ENCODE measurements around the gene COLEC12.
"Not testable (repeated sequence)": the region's sequence is repeated elsewhere in the genome, so short reads cannot be mapped to it uniquely, and the experiment has no call there.

Gene COLEC12

GRCh38 chr18:313931-314330 is 186.6 kb downstream of the COLEC12 start:
- DNase-seq = no peak

- DNase-seq = no peak
Measured at GRCh38 chr18:312415-312814, 188.1 kb downstream of the COLEC12 start.

DNA sequence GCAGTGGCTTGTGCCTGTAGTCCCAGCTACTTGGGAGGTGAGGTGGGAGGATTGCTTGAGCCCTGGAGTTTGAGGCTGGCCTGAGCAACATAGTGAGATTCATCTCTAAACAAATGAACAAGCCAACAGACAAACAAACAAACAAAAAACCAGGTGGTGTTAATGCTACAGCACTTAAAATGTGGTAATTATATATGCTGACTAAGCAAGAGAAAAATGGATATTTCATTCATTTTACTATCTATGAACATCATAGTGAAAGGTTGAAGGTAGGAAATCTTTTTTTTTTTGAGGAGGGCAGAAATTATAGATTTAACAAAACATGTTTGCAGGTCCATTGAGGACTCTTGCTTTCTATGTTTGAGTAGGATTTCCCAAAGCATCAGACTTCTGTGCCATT is 190.5 kb downstream of the COLEC12 start:
- DNase-seq = no peak

GRCh38 chr18:308086-308485 is 192.4 kb downstream of the COLEC12 start:
- not testable (repeated sequence) for DNase-seq

DNA sequence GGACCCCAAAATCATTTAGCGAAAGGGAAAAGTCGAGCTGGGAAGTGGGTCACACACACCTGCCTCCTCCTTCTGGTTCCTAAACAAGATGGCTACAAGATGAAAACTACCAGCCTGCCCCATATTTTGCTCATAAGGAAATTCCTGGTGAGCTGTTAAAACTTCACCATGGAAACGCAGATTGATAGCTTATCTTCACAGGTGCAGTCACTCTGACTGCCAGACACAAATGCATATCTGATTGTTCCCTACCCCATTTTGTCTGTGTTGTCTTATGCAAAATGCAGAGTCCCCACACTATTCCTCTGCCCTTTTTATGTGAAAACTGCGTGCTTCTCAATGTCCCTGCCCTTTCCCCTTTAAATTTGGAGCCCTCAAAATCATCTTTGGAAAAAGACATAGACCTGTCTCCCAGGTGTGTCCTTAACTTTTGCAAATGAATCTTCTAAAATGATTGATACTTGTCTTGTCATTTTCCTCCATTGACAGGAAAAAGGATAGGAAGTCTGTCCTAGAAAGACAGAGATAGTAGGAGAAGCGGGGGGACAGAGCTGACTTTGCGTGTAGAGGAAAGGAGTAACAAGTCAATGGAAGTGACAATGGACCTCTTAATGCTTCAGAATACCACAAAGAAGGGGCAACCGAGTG is 193.8 kb downstream of the COLEC12 start:
- no peak for DNase-seq

GRCh38 chr18:305003-305501 is 195.4 kb downstream of the COLEC12 start:
- DNase-seq = no peak

GRCh38 chr18:303607-304006 is 196.9 kb downstream of the COLEC12 start:
- no peak for DNase-seq

DNA sequence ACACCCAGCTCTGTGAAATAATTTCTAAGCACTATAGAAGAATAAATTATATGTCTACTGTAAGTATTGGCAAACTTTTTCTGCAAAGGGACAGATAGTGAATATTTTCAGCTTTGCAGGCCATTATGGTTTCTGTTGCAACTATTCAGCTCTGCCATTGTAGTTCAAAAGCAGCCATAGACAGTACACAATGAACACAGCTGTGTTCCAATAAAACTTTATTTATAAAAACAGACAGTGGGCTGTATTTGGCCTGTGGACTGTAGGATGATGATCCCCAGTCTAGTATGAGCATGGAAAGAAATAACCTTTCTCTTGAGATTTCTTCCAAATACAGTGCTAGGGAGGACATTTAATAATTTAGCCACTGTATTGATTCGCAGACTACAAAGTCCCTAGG is 197.5 kb downstream of the COLEC12 start:
- no peak for DNase-seq

DNA sequence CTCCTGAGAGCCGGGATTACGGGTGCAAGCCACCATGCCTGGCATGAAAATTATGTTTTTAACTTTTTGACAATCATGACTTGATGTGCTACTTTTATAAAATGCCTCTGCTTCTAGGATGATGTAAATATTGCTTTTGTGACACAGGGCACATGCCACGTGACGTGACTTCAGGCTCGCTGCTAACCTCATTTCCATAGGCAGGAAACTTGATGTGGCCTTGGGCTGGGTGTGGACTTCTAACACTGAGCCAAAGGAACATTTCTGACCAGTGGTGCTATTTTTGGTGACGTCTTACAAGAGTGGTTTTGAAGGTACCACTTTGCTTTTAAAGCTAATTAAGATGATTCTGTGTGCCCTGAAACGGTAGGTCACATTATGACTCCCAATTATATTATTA is 198.4 kb downstream of the COLEC12 start:
- no peak for DNase-seq

DNA sequence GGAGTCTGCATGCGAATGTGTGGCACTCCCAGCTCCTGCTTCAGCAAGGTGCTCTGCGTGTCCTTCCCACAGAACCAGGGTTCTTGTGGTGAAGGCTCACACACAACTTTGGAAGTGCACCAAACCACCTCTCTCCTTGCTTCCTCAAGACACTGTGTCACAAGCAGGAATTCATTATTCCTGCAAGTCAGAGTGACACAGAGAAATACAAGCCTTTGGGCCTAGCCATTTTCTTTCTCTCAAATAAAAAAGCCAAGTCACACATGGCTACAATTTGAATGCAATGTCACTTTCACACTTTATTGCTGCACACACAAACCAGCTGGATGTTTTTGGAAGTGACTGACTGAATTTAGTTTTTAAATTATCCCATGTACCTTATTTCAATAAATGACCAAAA is 202.6 kb downstream of the COLEC12 start:
- no peak for DNase-seq

DNA sequence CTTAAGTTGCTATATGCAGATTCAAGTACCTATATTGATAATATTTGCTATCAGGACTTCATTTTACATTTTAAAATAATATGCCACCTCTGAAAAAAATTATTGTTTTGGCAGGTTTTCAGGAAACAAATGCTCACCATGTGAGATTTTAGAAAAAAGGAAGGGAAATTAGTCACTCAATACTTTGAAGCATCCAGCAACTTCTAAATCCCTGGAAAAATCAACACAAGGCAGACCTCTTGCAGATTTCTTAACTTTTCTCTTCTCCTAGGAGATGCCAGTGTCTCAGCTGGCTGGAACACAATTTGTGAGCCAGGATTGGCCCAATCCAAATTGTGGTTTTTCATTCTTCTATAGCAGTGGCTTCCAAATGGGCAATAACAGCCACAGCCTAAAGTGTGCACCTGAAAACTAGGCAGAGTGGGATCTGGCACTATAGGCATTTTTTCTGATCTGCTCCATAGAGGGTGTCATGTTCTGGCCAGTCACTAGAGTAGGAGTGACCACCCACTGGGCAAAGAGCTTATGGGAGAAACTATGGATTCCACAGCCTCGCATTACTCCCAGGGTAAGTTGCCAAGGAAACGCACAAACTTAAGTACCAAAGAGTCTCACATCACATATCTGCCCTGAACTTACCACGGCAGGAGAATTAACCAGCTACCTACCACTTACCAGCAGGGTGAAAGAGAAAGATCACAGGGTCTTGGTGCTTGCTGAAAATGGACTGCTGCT is 204.6 kb downstream of the COLEC12 start:
- DNase-seq = no peak

GRCh38 chr18:294566-294965 is 205.9 kb downstream of the COLEC12 start:
- DNase-seq = no peak

- DNase-seq = no peak
Measured at GRCh38 chr18:293536-293935, 207.0 kb downstream of the COLEC12 start.

DNA sequence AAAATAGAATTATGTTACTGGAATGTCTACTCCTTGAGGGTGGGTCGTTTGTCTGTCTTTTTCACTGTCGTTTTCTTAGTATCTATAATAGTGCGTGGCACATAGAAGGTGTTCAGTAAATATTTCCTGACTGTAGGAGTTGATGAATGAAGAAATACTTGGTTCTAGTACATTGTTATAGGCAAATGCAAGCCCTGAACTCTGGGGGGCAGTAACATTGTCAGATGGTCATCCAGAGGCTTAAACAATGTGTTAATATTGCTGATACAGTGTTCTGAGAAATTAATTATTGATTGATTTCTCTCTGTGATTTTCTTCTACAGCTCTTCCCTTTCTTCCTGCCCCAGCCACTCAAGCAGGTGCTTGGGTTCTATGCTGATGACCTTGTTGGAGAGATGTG is 208.2 kb downstream of the COLEC12 start:
- no peak for DNase-seq

GRCh38 chr18:289970-290369 is 210.5 kb downstream of the COLEC12 start:
- DNase-seq = not testable (repeated sequence)

GRCh38 chr18:289026-289425 is 211.5 kb downstream of the COLEC12 start:
- no peak for DNase-seq

GRCh38 chr18:286515-287310 is 213.8 kb downstream of the COLEC12 start:
- no peak for DNase-seq

DNA sequence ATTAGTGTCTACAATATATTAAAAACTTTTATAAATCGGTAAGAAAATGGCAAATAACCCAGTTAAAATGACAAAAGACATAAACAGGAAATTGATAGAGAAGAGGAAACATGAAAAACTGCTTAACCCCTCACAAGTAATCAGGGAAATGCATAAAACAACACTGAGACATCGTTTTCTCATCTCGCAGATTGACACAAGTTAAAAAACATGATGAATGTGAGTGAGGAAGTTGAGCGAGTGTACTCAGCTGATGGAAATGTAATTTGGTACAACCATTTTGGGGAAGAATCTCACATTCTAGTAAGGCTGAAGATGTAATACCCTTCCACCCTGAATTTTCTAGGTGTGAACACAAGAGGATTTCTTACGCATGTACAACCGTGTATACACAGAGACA is 214.7 kb downstream of the COLEC12 start:
- no peak for DNase-seq

GRCh38 chr18:275486-275885 is 225.0 kb downstream of the COLEC12 start:
- no peak for DNase-seq

DNA sequence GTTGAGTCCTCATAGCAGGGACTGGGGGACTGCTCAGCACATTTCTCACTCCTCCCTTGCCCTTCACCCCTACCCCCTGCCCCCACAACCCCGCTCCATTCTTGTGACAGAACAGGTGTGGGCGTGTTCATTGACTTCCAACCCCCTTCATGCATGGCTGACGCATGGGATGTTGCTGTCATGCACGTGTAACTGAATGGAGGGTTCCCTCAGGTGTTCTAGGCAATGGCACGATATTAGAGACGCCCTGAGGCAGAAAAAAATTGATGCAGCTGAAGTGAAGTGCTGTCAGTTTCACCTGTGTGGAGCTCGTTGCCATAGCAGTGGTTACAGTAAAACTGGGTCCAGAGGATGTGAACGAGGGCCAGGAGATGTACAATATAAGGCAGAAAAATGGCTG is 226.2 kb downstream of the COLEC12 start:
- no peak for DNase-seq

- DNase-seq = no peak
Measured at GRCh38 chr18:273525-273924, 227.0 kb downstream of the COLEC12 start.

DNA sequence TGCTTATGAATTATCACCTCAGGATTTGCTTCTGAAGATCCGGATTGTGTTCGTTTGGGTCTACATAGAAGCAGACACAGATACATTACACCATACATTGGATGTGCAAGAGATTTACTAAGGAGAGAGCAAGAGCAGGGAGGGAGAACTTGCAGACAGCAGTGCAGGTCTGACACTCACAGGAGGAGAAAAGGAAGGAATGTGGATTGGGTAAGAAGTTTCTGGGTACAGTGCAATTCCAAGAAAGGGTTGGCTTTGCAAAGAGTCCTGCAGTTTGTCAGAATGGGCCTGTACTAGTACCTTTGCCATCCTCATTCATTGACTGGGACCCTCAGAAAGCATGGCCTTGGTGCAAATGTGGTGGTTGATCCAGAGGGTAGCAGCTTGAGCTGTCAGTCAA is 227.9 kb downstream of the COLEC12 start:
- DNase-seq = no peak

GRCh38 chr18:269480-270095 is 230.9 kb downstream of the COLEC12 start:
- DNase-seq = no peak
